Measurements from ENCODE around the gene LAMB2.

Gene LAMB2

GRCh38 chr3:49161197-49161596 lies 28.3 kb upstream of the LAMB2 start:
- no peak for DNase-seq

GRCh38 chr3:49158792-49159191 lies 25.9 kb upstream of the LAMB2 start:
- no peak for DNase-seq

- peak; percentile 51 for DNase-seq
Observed at GRCh38 chr3:49158103-49158709, 25.4 kb upstream of the LAMB2 start.

GRCh38 chr3:49157289-49157688 lies 24.4 kb upstream of the LAMB2 start:
- no peak for DNase-seq

GRCh38 chr3:49153349-49153912 lies 20.6 kb upstream of the LAMB2 start:
- no peak for DNase-seq

GRCh38 chr3:49151610-49152009 lies 18.8 kb upstream of the LAMB2 start:
- DNase-seq: no peak

GRCh38 chr3:49148159-49148558 lies 15.3 kb upstream of the LAMB2 start:
- DNase-seq: no peak

GRCh38 chr3:49140080-49140479 lies 7.2 kb upstream of the LAMB2 start:
- DNase-seq: no peak

- DNase-seq: no peak
Observed at GRCh38 chr3:49135499-49135898, 2.6 kb upstream of the LAMB2 start.

- no peak for DNase-seq
Observed at GRCh38 chr3:49134471-49135265, 1.8 kb upstream of the LAMB2 start.

- DNase-seq: no peak
Observed at GRCh38 chr3:49133226-49133951, 539 bp upstream of the LAMB2 start.

GRCh38 chr3:49132073-49132436 lies 795 bp downstream of the LAMB2 start:
- no peak for DNase-seq

GRCh38 chr3:49131576-49131975 lies 1.3 kb downstream of the LAMB2 start:
- DNase-seq: no peak

GRCh38 chr3:49131040-49131439 lies 1.8 kb downstream of the LAMB2 start:
- no peak for DNase-seq

- DNase-seq: no peak
Observed at GRCh38 chr3:49124991-49125670, 7.7 kb downstream of the LAMB2 start.

GRCh38 chr3:49124203-49124602 lies 8.6 kb downstream of the LAMB2 start:
- no peak for DNase-seq

- no peak for DNase-seq
Observed at GRCh38 chr3:49123687-49124086, 9.2 kb downstream of the LAMB2 start.

GRCh38 chr3:49122886-49123545 lies 9.8 kb downstream of the LAMB2 start:
- no peak for DNase-seq

- no peak for DNase-seq
Observed at GRCh38 chr3:49122451-49122850, 10.4 kb downstream of the LAMB2 start.

GRCh38 chr3:49122022-49122421 lies 10.8 kb downstream of the LAMB2 start:
- no peak for DNase-seq

GRCh38 chr3:49121132-49121736 lies 11.6 kb downstream of the LAMB2 start:
- DNase-seq: no peak
